Measurements from ENCODE around the gene LINGO3. TPM values are rescaled to one million over a fixed set of nuclear protein-coding genes. Genes with fewer than 3 reads are reported as not detected.

The LINGO3 gene
- total RNA-seq, 1 experiment from 2014 or later: 2.0 TPM

- Mint-ChIP-seq H3K4me1 (peaks cover 27% of the 10 kb centered on the region), H3K27me3 (ENCODE audit: low read depth) (no peaks in the 10 kb centered on the region), H3K9me3 (peaks cover 10% of the 10 kb centered on the region), H3K4me3 (no peak overlapping the region), H3K27ac (no peak overlapping the region; the same call in 1 of the 2 replicates), H3K36me3 (peaks cover 11% of the 10 kb centered on the region)
- POLR2A ChIA-PET: no interaction called here
- TF ChIP-seq, protein P1, sequence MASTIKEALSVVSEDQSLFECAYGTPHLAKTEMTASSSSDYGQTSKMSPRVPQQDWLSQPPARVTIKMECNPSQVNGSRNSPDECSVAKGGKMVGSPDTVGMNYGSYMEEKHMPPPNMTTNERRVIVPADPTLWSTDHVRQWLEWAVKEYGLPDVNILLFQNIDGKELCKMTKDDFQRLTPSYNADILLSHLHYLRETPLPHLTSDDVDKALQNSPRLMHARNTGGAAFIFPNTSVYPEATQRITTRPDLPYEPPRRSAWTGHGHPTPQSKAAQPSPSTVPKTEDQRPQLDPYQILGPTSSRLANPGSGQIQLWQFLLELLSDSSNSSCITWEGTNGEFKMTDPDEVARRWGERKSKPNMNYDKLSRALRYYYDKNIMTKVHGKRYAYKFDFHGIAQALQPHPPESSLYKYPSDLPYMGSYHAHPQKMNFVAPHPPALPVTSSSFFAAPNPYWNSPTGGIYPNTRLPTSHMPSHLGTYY (CRISPR knock-in tag; IDR thresholded peaks at IDR 0.05): no peak
- TF ChIP-seq ZNF232 (CRISPR knock-in tag; IDR thresholded peaks at IDR 0.05) (no peak), NR1H2 (CRISPR knock-in tag; IDR thresholded peaks at IDR 0.05) (no peak), ETV6 (CRISPR knock-in tag; IDR thresholded peaks at IDR 0.05) (no peak)
- TF ChIP-seq, protein P2, sequence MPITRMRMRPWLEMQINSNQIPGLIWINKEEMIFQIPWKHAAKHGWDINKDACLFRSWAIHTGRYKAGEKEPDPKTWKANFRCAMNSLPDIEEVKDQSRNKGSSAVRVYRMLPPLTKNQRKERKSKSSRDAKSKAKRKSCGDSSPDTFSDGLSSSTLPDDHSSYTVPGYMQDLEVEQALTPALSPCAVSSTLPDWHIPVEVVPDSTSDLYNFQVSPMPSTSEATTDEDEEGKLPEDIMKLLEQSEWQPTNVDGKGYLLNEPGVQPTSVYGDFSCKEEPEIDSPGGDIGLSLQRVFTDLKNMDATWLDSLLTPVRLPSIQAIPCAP (CRISPR knock-in tag; IDR thresholded peaks at IDR 0.05): no peak
- TF ChIP-seq, protein P3, sequence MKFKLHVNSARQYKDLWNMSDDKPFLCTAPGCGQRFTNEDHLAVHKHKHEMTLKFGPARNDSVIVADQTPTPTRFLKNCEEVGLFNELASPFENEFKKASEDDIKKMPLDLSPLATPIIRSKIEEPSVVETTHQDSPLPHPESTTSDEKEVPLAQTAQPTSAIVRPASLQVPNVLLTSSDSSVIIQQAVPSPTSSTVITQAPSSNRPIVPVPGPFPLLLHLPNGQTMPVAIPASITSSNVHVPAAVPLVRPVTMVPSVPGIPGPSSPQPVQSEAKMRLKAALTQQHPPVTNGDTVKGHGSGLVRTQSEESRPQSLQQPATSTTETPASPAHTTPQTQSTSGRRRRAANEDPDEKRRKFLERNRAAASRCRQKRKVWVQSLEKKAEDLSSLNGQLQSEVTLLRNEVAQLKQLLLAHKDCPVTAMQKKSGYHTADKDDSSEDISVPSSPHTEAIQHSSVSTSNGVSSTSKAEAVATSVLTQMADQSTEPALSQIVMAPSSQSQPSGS (CRISPR knock-in tag; IDR thresholded peaks at IDR 0.05; ENCODE audit: borderline replicate concordance, low read depth): no peak
- DNase-seq (ENCODE audit: low spot score): no peak
- ATAC-seq: no peak
- CTCF ChIA-PET: interaction anchor here (1.2 kb wide), 1 partner anchor 93 kb away, joined by 4 read pairs; the partner anchor contains the start of gene TIMM13
Observed at GRCh38 chr19:2334426-2334825, 26.5 kb upstream of the LINGO3 start.

GRCh38 chr19:2333807-2334211 is 25.9 kb upstream of the LINGO3 start:
- POLR2A ChIA-PET: no interaction called here
- DNase-seq (ENCODE audit: low spot score) (no peak), ATAC-seq (0 out of 2 replicates have a peak, but pooled peaks have one; percentile 7)
- Mint-ChIP-seq H3K36me3 (peaks cover 11% of the 10 kb centered on the region), H3K9me3 (peaks cover 10% of the 10 kb centered on the region), H3K4me3 (no peak overlapping the region), H3K4me1 (peaks cover 31% of the 10 kb centered on the region), H3K27me3 (ENCODE audit: low read depth) (no peaks in the 10 kb centered on the region), H3K27ac (peak overlapping the region; percentile 85)
- CTCF ChIA-PET: interaction anchor here (0.6 to 1.3 kb wide), 6 partner anchors 10 to 178 kb away, joined by 3 to 4 read pairs (median 3); partner anchors contain the start of gene TIMM13
- TF ChIP-seq PREB (CRISPR knock-in tag; IDR thresholded peaks at IDR 0.05; ENCODE audit: borderline replicate concordance) (no peak), FOXP1 (CRISPR knock-in tag; IDR thresholded peaks at IDR 0.05; ENCODE audit: borderline replicate concordance) (0 out of 2 replicates have a peak, but pooled peaks have one; percentile 41)

- peaks cover 31% of the 10 kb centered on the region for H3K4me1 Mint-ChIP-seq
- ChIA-PET CTCF (interaction anchor here (0.6 to 1.3 kb wide), 6 partner anchors 11 to 177 kb away, joined by 3 to 4 read pairs (median 3); partner anchors contain the start of gene TIMM13), POLR2A (no interaction called here)
- DNase-seq (ENCODE audit: low spot score) (no peak), ATAC-seq (no peak)
- H3K4me3 Mint-ChIP-seq: no peak overlapping the region
- peaks cover 10% of the 10 kb centered on the region for H3K9me3 Mint-ChIP-seq
- H3K27ac Mint-ChIP-seq: peak overlapping the region; percentile 85
- H3K27me3 Mint-ChIP-seq (ENCODE audit: low read depth): no peaks in the 10 kb centered on the region
- TF ChIP-seq PRDM15 (CRISPR knock-in tag; IDR thresholded peaks at IDR 0.05) (peak; percentile 41; the same call in 1 of the 2 replicates), ZNF232 (CRISPR knock-in tag; IDR thresholded peaks at IDR 0.05) (no peak)
- H3K36me3 Mint-ChIP-seq: peaks cover 11% of the 10 kb centered on the region
Observed at GRCh38 chr19:2333027-2333806, 25.3 kb upstream of the LINGO3 start.
